Type B pancreatic cell (in vitro differentiated cells): ENCODE results near the gene IGFBP4. TPM values are rescaled to one million over a fixed set of nuclear protein-coding genes. Genes with fewer than 3 reads are reported as not detected.

Source experiments
- DNase-seq: peaks from one replicate; pipeline ENCODE4 v3.0.0; 2021; ENCODE audit warnings: mixed read lengths; ENCODE audit not compliant: unreplicated experiment; ENCODE audit errors: extremely low spot score
- H3K27ac Mint-ChIP-seq: 2 replicates; pipeline ENCODE4 v1.8.0; 2021; ENCODE audit warnings: mild to moderate bottlenecking, mixed read lengths
- H3K27me3 Mint-ChIP-seq: 2 replicates; pipeline ENCODE4 v1.8.0; 2021; ENCODE audit warnings: mixed read lengths
- H3K36me3 Mint-ChIP-seq: 2 replicates; pipeline ENCODE4 v1.8.0; 2021; ENCODE audit warnings: mixed read lengths
- H3K4me1 Mint-ChIP-seq: one replicate; pipeline ENCODE4 v1.8.0; 2021; ENCODE audit warnings: mixed read lengths; ENCODE audit not compliant: unreplicated experiment
- H3K4me3 Mint-ChIP-seq: 2 replicates; pipeline ENCODE4 v1.8.0; 2021; ENCODE audit warnings: mild to moderate bottlenecking, mixed read lengths
- H3K9me3 Mint-ChIP-seq: 2 replicates; pipeline ENCODE4 v1.8.0; 2021; ENCODE audit warnings: mixed read lengths
- total RNA-seq: library from RNA; stranded (reverse); gene quantifications from 2 replicates; pipeline ENCODE4 v1.2.1, GENCODE V29; 2021; ENCODE audit warnings: low replicate concordance
- TF ChIP-seq, protein P1 (sequence below): fragments of 200-600 bp; sonication (generic); conservative IDR thresholded peaks from 2 replicates; pipeline ENCODE4 v1.5.0; 2021; ENCODE audit warnings: antibody characterized with exemption, mild to moderate bottlenecking

The IGFBP4 gene
- total RNA-seq, 1 donor from 2014 or later, result 78.2 TPM

DNA sequence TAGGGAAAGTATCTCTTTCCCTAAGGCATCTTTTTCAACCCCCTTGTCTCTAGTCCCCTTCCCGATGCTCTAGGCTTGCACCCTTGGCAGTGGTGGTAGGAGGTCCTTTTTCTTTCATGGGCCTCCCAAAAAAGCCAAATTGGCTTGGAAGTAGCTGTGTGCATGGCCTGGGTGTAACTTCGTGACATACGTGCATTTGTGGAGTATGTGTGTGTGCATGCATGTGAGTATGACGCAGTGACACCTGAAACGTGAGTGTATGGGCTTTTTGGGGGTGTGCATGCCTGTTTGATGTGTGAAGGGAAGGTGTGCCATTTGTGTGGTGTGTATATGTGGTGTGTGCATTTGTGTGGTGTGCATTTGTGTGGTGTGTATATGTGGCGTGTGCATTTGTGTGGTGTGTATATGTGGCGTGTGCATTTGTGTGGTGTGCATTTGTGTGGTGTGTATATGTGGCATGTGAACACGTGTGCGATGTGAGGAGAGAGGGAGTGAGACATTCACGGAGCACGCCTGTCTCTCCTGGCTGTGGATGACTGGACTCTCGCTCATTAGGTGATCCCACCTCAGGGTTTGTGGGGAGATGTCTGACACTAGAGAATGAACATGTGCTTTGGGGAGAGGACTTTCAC, 15.7 kb downstream of the IGFBP4 start:
- H3K27ac Mint-ChIP-seq, result peak overlapping the region; percentile 24
- TF ChIP-seq, protein P1, sequence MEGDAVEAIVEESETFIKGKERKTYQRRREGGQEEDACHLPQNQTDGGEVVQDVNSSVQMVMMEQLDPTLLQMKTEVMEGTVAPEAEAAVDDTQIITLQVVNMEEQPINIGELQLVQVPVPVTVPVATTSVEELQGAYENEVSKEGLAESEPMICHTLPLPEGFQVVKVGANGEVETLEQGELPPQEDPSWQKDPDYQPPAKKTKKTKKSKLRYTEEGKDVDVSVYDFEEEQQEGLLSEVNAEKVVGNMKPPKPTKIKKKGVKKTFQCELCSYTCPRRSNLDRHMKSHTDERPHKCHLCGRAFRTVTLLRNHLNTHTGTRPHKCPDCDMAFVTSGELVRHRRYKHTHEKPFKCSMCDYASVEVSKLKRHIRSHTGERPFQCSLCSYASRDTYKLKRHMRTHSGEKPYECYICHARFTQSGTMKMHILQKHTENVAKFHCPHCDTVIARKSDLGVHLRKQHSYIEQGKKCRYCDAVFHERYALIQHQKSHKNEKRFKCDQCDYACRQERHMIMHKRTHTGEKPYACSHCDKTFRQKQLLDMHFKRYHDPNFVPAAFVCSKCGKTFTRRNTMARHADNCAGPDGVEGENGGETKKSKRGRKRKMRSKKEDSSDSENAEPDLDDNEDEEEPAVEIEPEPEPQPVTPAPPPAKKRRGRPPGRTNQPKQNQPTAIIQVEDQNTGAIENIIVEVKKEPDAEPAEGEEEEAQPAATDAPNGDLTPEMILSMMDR, result no peak
- peak overlapping the region; percentile 23 for H3K4me3 Mint-ChIP-seq
- peaks cover 8% of the 10 kb centered on the region for H3K27me3 Mint-ChIP-seq
- peaks cover 49% of the 10 kb centered on the region for H3K4me1 Mint-ChIP-seq
- H3K9me3 Mint-ChIP-seq, result no peaks in the 10 kb centered on the region
- no peak for DNase-seq
- H3K36me3 Mint-ChIP-seq, result peaks cover 10% of the 10 kb centered on the region

DNA sequence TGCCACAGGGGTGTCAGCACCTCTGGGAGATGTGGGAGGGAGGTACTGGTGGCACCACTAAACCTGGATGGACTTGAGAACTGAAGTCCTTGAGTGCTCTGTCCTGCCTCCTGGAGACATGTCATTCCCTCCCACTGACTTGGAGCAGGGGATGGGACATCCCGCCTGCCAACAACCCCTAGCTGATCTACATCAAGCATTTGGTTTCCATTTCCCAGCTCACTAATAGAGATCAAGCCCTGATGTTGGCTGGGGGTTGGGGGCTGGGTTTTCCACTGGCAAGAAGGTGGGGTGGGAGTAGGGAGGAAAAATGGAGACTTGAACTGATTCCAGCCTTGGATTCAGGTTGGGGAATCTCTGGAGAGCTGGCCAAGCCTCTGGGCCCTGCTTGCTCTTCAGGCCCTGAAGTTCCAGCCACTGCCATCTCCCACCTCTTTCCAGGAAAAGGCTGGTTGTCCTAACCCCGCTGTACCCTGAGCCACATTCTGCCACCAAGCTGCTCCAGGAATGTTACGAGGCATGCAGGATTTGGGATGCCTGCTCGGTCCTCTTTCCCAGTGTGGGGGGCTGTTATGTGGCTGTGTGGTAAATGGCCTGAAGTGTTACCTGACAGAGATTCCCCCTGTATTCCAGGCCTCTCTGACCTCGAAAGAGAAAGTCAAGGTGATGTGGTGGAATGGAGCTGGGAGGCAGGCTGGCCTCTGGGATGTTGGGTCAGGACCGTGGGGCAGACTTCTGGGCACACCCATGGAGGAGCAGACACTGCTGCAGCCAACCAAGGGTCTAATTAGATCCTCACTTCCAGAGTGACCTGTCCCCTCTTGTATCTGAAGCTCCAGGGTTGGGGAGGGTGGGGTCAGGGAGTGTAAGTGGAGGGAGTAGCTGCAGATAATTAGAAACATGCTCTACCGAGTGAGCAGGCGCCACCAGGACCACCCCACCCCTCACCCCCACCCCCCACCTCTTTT, 16.7 kb downstream of the IGFBP4 start:
- peaks cover 5% of the 10 kb centered on the region for H3K36me3 Mint-ChIP-seq
- H3K27ac Mint-ChIP-seq, result no peak overlapping the region
- TF ChIP-seq, protein P1, result no peak
- no peak overlapping the region for H3K4me3 Mint-ChIP-seq
- H3K27me3 Mint-ChIP-seq, result peaks cover 8% of the 10 kb centered on the region
- DNase-seq, result no peak
- no peaks in the 10 kb centered on the region for H3K9me3 Mint-ChIP-seq
- H3K4me1 Mint-ChIP-seq, result peaks cover 52% of the 10 kb centered on the region

DNA sequence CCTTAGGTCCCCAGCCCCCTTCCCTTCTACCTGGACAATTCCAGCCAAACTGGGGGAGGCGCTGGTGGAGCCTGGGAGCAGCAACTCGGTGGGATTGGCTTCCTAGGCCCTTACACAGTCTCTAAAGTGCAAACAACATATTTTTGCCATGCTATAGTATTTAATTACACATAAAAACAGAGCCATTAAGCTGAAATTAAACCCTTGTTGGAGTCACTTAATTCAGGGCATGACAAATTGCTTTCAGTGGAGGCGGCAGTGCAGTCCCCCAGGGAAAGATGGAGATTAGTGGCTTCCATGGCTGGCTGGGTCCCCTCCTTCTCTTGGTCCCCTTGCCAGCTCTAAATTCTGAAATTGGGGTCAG, 17.3 kb downstream of the IGFBP4 start:
- no peaks in the 10 kb centered on the region for H3K9me3 Mint-ChIP-seq
- H3K4me1 Mint-ChIP-seq, result peaks cover 52% of the 10 kb centered on the region
- DNase-seq, result no peak
- peaks cover 8% of the 10 kb centered on the region for H3K27me3 Mint-ChIP-seq
- TF ChIP-seq, protein P1, result no peak
- H3K27ac Mint-ChIP-seq, result no peak overlapping the region
- H3K4me3 Mint-ChIP-seq, result no peak overlapping the region
- H3K36me3 Mint-ChIP-seq, result peaks cover 5% of the 10 kb centered on the region

DNA sequence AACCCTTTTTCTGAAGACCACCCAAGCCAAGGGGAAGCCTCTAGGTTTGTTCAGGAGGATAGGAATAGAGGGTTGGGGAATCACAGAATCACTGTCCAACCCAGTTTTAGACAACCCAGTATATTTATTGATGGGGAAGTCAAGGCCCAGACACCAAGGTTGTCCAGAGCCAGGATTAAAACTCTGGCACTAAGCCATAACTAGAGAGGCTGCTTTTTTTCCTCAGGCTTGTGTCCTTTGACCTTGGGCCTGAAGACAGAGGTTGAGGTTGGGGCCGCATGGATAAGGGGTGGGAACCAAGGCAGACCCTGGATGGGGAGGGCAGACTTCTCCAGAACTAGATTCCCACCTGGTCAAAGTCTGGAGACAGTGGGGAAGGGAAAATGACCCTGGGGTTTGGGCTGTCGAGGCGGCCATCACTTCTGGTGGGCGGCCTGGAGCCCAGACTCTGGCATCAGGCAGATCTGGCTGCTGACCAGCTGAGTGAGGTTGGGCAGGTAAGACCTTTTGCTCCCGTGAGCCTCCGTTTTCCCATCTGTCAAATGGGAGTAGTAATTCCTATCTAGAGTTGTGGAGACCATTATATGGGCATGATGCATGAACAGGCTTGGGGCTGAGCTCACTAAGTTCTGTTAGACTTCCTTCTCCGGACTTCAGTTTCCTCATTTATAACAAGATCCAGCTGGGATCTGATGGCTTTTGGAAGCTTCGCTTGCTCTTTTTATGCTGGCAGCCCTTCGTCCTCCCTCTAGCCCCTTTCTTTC, 17.9 kb downstream of the IGFBP4 start:
- H3K27ac Mint-ChIP-seq, result peak overlapping the region; percentile 34

More for the DNA sequence above, 17.9 kb downstream of the IGFBP4 start:
- Mint-ChIP-seq H3K9me3 (no peaks in the 10 kb centered on the region), H3K4me3 (peak overlapping the region; percentile 16), H3K4me1 (peaks cover 52% of the 10 kb centered on the region), H3K36me3 (no peaks in the 10 kb centered on the region), H3K27me3 (peaks cover 8% of the 10 kb centered on the region)
- TF ChIP-seq, protein P1, result no peak
- DNase-seq, result no peak
